H1 (cell line): ENCODE results near the gene CRADD. TPM values are rescaled to one million over a fixed set of nuclear protein-coding genes. Genes with fewer than 3 reads are reported as not detected.

Source experiments
- CTCF ChIA-PET: fragments of 300-600 bp; sonication (Branson Sonifier 250); formaldehyde crosslinking; loops from one replicate; lab custom pipeline; 2021; ENCODE audit not compliant: partially characterized antibody; lab: Charles Lee
- POLR2A ChIA-PET: fragments of 300-600 bp; sonication (Branson Sonifier 250); formaldehyde crosslinking; loops from one replicate; lab custom pipeline; 2021; ENCODE audit warnings: inconsistent platforms; ENCODE audit not compliant: partially characterized antibody; lab: Charles Lee
- DNase-seq, 2 experiments: peaks; one replicate each; pipeline versions ENCODE4 v3.0.0 to v3.0.0-alpha.2; 2010 to 2022; ENCODE audit warnings: low spot score in 2 of 2, low read depth in 1 of 2, mixed read lengths in 1 of 2
- FAIRE-seq: peaks from 2 replicates; lab custom pipeline; 2011; peaks lifted over from hg19 to GRCh38; lab: Jason Lieb, UNC
- H2AFZ ChIP-seq: 2 replicates; pipeline ENCODE4 v1.8.1; 2012; ENCODE audit warnings: low read length, inconsistent platforms
- H2AK5ac ChIP-seq: 2 replicates; pipeline ENCODE4 v1.6.1; 2013; ENCODE audit warnings: low read depth, low read length
- H2BK120ac ChIP-seq: replicated peaks from 2 replicates; pipeline ENCODE3; 2013; ENCODE audit warnings: low read depth, low read length, inconsistent platforms
- H2BK12ac ChIP-seq: 2 replicates; pipeline ENCODE4 v1.6.1; 2013; ENCODE audit warnings: low read depth, low read length
- H2BK15ac ChIP-seq: 2 replicates; pipeline ENCODE4 v1.6.1; 2013; ENCODE audit warnings: low read length
- H2BK20ac ChIP-seq: 2 replicates; pipeline ENCODE4 v1.6.1; 2013; ENCODE audit warnings: low read length
- H2BK5ac ChIP-seq: 2 replicates; pipeline ENCODE4 v1.6.1; 2013; ENCODE audit warnings: low read depth, low read length
- H3K14ac ChIP-seq: 2 replicates; pipeline ENCODE4 v1.6.1; 2013; ENCODE audit warnings: inconsistent platforms; ENCODE audit not compliant: insufficient read length
- H3K18ac ChIP-seq: 2 replicates; pipeline ENCODE4 v1.6.1; 2013; ENCODE audit warnings: low read length; ENCODE audit errors: extremely low read depth
- H3K23ac ChIP-seq: 2 replicates; pipeline ENCODE4 v1.6.1; 2013; ENCODE audit warnings: inconsistent platforms; ENCODE audit not compliant: insufficient read length
- H3K23me2 ChIP-seq: 2 replicates; pipeline ENCODE4 v1.6.1; 2013; ENCODE audit warnings: low read depth, low read length
- H3K27ac ChIP-seq: 2 replicates; pipeline ENCODE4 v1.6.1; 2011; ENCODE audit warnings: low read depth, low read length, inconsistent platforms
- H3K27me3 ChIP-seq, 4 experiments: replicated peaks in 1 of 4; 1 replicate in 1 of 4; 2 replicates in 3 of 4; pipeline versions ENCODE4 v1.6.1 to v1.8.1; 2011 to 2013; ENCODE audit warnings: low read length in 3 of 4, mild to moderate bottlenecking in 3 of 4, inconsistent platforms in 2 of 4, mixed read lengths in 2 of 4, moderate library complexity in 1 of 4; ENCODE audit not compliant: control insufficient read depth in 3 of 4, insufficient read depth in 3 of 4; ENCODE audit errors: extremely low read depth in 1 of 4
- H3K36me3 ChIP-seq, 4 experiments: 2 replicates each; pipeline versions ENCODE4 v1.6.1 to v1.8.1; 2011 to 2013; ENCODE audit warnings: mild to moderate bottlenecking in 4 of 4, low read length in 3 of 4, moderate library complexity in 2 of 4, control low read depth in 1 of 4, inconsistent platforms in 1 of 4; ENCODE audit not compliant: insufficient read depth in 4 of 4, control insufficient read depth in 2 of 4
- H3K4ac ChIP-seq: replicated peaks from 2 replicates; pipeline ENCODE3; 2013; ENCODE audit warnings: low read length, low read depth, mixed read lengths, inconsistent platforms; ENCODE audit not compliant: insufficient read length
- H3K4me1 ChIP-seq, 4 experiments: replicated peaks in 1 of 4; 1 replicate in 1 of 4; 2 replicates in 3 of 4; pipeline versions ENCODE4 v1.6.1 to v1.8.1; 2011 to 2013; ENCODE audit warnings: low read length in 3 of 4, inconsistent platforms in 2 of 4, mixed read lengths in 1 of 4; ENCODE audit not compliant: insufficient read depth in 4 of 4, control insufficient read depth in 3 of 4
- H3K4me2 ChIP-seq, 2 experiments: 2 replicates each; pipeline versions ENCODE4 v1.6.1 to v1.8.1; 2011 to 2013; ENCODE audit warnings: low read depth in 2 of 2, low read length in 2 of 2, control low read depth in 1 of 2, inconsistent platforms in 1 of 2, mild to moderate bottlenecking in 1 of 2; ENCODE audit not compliant: insufficient read depth in 1 of 2
- H3K4me3 ChIP-seq, 4 experiments: fragments of 200-600, 300-600 bp in 1 of 4; sonication (generic), shearing (Covaris generic), sonication (Bioruptor Twin) in 1 of 4; 2 replicates each; pipeline versions ENCODE4 v1.5.1 to v1.8.1; 2011 to 2016; ENCODE audit warnings: low read length in 4 of 4, low read depth in 3 of 4, control low read depth in 2 of 4, inconsistent platforms in 2 of 4, mild to moderate bottlenecking in 2 of 4, mixed read lengths in 1 of 4, moderate library complexity in 1 of 4; ENCODE audit not compliant: insufficient read depth in 2 of 4; ENCODE audit errors: extremely low read depth in 1 of 4
- H3K56ac ChIP-seq: replicated peaks from 2 replicates; pipeline ENCODE3; 2013; ENCODE audit warnings: low read depth, mild to moderate bottlenecking, mixed read lengths, low read length, inconsistent platforms; ENCODE audit not compliant: insufficient read length
- H3K79me1 ChIP-seq: 2 replicates; pipeline ENCODE4 v1.6.1; 2013; ENCODE audit warnings: low read depth, low read length, control low read depth
- H3K79me2 ChIP-seq, 2 experiments: 2 replicates each; pipeline versions ENCODE4 v1.6.1 to v1.8.1; 2012 to 2013; ENCODE audit warnings: low read length in 2 of 2, mild to moderate bottlenecking in 2 of 2, inconsistent platforms in 1 of 2; ENCODE audit not compliant: insufficient read depth in 2 of 2, control insufficient read depth in 1 of 2
- H3K9ac ChIP-seq, 4 experiments: replicated peaks in 1 of 4; 1 replicate in 1 of 4; 2 replicates in 3 of 4; pipeline versions ENCODE4 v1.6.1 to v1.8.1; 2011 to 2013; ENCODE audit warnings: low read depth in 3 of 4, low read length in 3 of 4, control low read depth in 2 of 4, mild to moderate bottlenecking in 2 of 4, moderate library complexity in 2 of 4, inconsistent platforms in 1 of 4; ENCODE audit errors: extremely low read depth in 1 of 4
- H3K9me3 ChIP-seq, 2 experiments: 2 replicates each; pipeline versions ENCODE4 v1.6.1 to v1.8.1; 2012 to 2013; ENCODE audit warnings: mild to moderate bottlenecking in 2 of 2, moderate library complexity in 2 of 2, control low read depth in 1 of 2, inconsistent platforms in 1 of 2, low read depth in 1 of 2, low read length in 1 of 2, mixed read lengths in 1 of 2; ENCODE audit not compliant: insufficient read depth in 2 of 2
- H4K20me1 ChIP-seq, 2 experiments: replicated peaks in 1 of 2; 2 replicates each; pipeline versions ENCODE3 to v1.8.1; 2011 to 2013; ENCODE audit warnings: inconsistent platforms in 2 of 2, low read length in 2 of 2, mild to moderate bottlenecking in 1 of 2; ENCODE audit not compliant: insufficient read depth in 2 of 2, control insufficient read depth in 1 of 2
- H4K5ac ChIP-seq: 2 replicates; pipeline ENCODE4 v1.6.1; 2013; ENCODE audit warnings: low read length, low read depth, mixed read lengths, inconsistent platforms; ENCODE audit not compliant: insufficient read length
- H4K8ac ChIP-seq: 2 replicates; pipeline ENCODE4 v1.8.0; 2013; ENCODE audit warnings: mild to moderate bottlenecking, moderate library complexity, low read length, inconsistent platforms; ENCODE audit not compliant: insufficient read depth; ENCODE audit errors: extremely low read depth
- H4K91ac ChIP-seq: replicated peaks from 2 replicates; pipeline ENCODE3; 2013; ENCODE audit warnings: low read length, mixed read lengths, inconsistent platforms; ENCODE audit not compliant: insufficient read length
- CTCF ChIP-seq, 3 experiments: IDR thresholded peaks; 1 replicate in 2 of 3; 2 replicates in 1 of 3; pipeline versions ENCODE4 v1.5.1 to v1.6.1; 2011; ENCODE audit warnings: low read length in 3 of 3, mild to moderate bottlenecking in 3 of 3, inconsistent platforms in 2 of 3, low read depth in 1 of 3, moderate library complexity in 1 of 3; ENCODE audit not compliant: insufficient read depth in 1 of 3; ENCODE audit errors: control extremely low read depth in 1 of 3
- SIN3A ChIP-seq, 2 experiments: IDR thresholded peaks in 1 of 2; conservative IDR thresholded peaks in 1 of 2; 2 replicates each; pipeline ENCODE4 v1.6.1; 2011 to 2012; ENCODE audit warnings: low read length in 2 of 2, improper control_type of control experiment in 1 of 2, low read depth in 1 of 2, mild to moderate bottlenecking in 1 of 2
- WGBS, 2 experiments: shearing (Covaris generic) in 1 of 2; methylation state at CpG; one replicate each; pipeline versions ENCODE4 v1.1.6 to v1.1.7; 2013 to 2015; ENCODE audit warnings: low lambda C conversion rate in 2 of 2, mixed read lengths in 2 of 2, inconsistent platforms in 1 of 2, low coverage in 1 of 2, missing lambda C conversion rate in 1 of 2; ENCODE audit not compliant: insufficient replicate concordance in 2 of 2, insufficient coverage in 1 of 2, insufficient read length in 1 of 2; ENCODE audit errors: extremely low coverage in 1 of 2, missing lambda C conversion rate in 1 of 2; 5-methylcytosine and 5-hydroxymethylcytosine counted together
- polyA plus RNA-seq, 7 experiments: library from polyadenylated mRNA; depleted of rRNA in 3 of 7; stranded (reverse) in 5 of 7; unstranded in 2 of 7; fragments of >200 nt in 5 of 7; fragments of 200-250 nt in 2 of 7; gene quantifications; 1 replicate in 5 of 7; 2 replicates in 1 of 7; 4 replicates in 1 of 7; pipeline versions ENCODE4 v1.2.1 to v1.2.3, GENCODE V29; 2011 to 2013; ENCODE audit warnings: missing spikeins in 2 of 7, mixed read lengths in 2 of 7
- total RNA-seq: library from RNA; stranded (reverse); fragmentation: NEBNext Ultra II Directional; extraction: Animal tissue kit (Norgen Biotek cat#: 25700); gene quantifications from 2 replicates; pipeline ENCODE4 v1.2.1, GENCODE V29; 2021

Gene CRADD
- total and polyA plus RNA-seq, 2 of the 8 experiments (the other 6 are each of a cell fraction or from before 2014, with no cell fraction given) = 8.1 to 15.4 TPM

- H2AFZ ChIP-seq = no peak overlapping the region
- WGBS, 2 experiments = 70% methylated on average over 6 of the region's 6 CpGs; no CpG with 5 or more reads in 1 of the 2 experiments
- no peaks in the 10 kb centered on the region; a peak in 1 of 8 replicates for H3K36me3 ChIP-seq
- no peak overlapping the region for H2BK15ac ChIP-seq
- H3K23ac ChIP-seq = no peak overlapping the region
- no peaks in the 10 kb centered on the region for H3K9me3 ChIP-seq
- no peak overlapping the region for H4K91ac ChIP-seq
- POLR2A ChIA-PET = interaction anchor here (1.5 to 1.6 kb wide), 2 partner anchors 9 to 336 kb away, joined by 3 to 5 read pairs; no protein-coding TSS in a partner anchor
- no peaks in the 10 kb centered on the region for H3K79me2 ChIP-seq
- no peaks in the 10 kb centered on the region; a peak in 3 of 7 replicates for H3K4me1 ChIP-seq
- CTCF ChIA-PET = interaction anchor here (0.8 to 6.5 kb wide), 34 partner anchors 8 to 504 kb away, joined by 3 to 84 read pairs (median 4); partner anchors contain the start of gene SOCS2
- H2BK12ac ChIP-seq = no peak overlapping the region
- peak; percentile 83 for FAIRE-seq
- no peaks in the 10 kb centered on the region for H4K20me1 ChIP-seq
- no peak overlapping the region for H3K4me3 ChIP-seq
- H2BK120ac ChIP-seq = no peak overlapping the region
- H3K27ac ChIP-seq = no peak overlapping the region
- H2BK5ac ChIP-seq = no peak overlapping the region
- no peak overlapping the region for H3K14ac ChIP-seq
- no peak overlapping the region for H3K4ac ChIP-seq
- H3K4me2 ChIP-seq = no peak overlapping the region
- no peak overlapping the region for H2AK5ac ChIP-seq
- H4K5ac ChIP-seq = no peak overlapping the region
- no peaks in the 10 kb centered on the region for H3K23me2 ChIP-seq
- H4K8ac ChIP-seq = no peak overlapping the region
- H3K9ac ChIP-seq = no peak overlapping the region
- H3K79me1 ChIP-seq = no peaks in the 10 kb centered on the region
- no peaks in the 10 kb centered on the region for H3K27me3 ChIP-seq
- DNase-seq = no peak
- H3K56ac ChIP-seq = no peak overlapping the region
- H3K18ac ChIP-seq = no peak overlapping the region
- no peak overlapping the region for H2BK20ac ChIP-seq
- TF ChIP-seq SIN3A (conservative IDR thresholded peaks at IDR 0.05 in 1 of 2, IDR thresholded peaks at IDR 0.05 in 1 of 2; ENCODE audit: low read depth in 1 of 2, low read length in 2 of 2) (no peak), CTCF (IDR thresholded peaks at IDR 0.05; ENCODE audit: control extremely low read depth in 1 of 3, insufficient read depth in 1 of 3, low read depth in 1 of 3, low read length in 3 of 3) (peak in 2 of 3 experiments; percentile 49 to 50; a peak in 2 of 4 replicates)
These were observed 89.8 kb downstream of the CRADD start for GRCh38 chr12:93766796-93767523.
